T47D (cell line): Measurements from ENCODE around the gene SNRPA.

Source experiments
- DNase-seq, 2 experiments: peaks; one replicate each; pipeline versions ENCODE4 v3.0.0 to v3.0.0-alpha.2; 2011 to 2012; ENCODE audit warnings: low read depth in 1 of 2, low spot score in 1 of 2
- JUND ChIP-seq: IDR thresholded peaks from 2 replicates; pipeline ENCODE4 v1.6.1; 2012; ENCODE audit warnings: low read depth
- in situ Hi-C: cut with HindIII; loops from 2 replicates; pipeline ENCODE4 v1.10.0; 2016; ENCODE audit warnings: low sequenced_read_pairs, low pct_unique_long_range_greater_than_20kb

The SNRPA gene

DNA sequence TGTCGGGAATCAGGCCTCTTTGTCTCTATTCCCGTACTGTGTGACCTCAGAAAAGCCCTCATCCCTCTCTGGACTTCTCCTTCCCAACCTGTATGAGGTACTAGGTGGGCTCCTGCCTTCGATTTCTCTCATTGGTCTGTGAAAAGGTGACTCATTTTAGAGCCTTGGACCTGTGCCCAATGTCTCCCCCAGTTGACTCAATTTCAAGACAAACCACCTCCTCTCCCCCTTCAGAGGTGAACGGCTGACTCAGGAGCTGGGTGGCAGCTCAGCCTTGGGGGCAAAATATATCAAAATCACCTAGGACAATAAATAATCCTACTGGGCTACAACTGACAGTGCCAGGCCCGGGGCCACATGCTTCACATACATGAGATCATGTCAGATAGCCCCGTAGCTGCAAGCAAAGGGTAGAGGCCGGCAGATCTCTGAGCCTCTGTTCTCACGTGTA is 34.9 kb upstream of the SNRPA start:
- in situ Hi-C loops: no loop called here
- TF ChIP-seq JUND: no peak
- peak in 1 of 2 experiments; percentile 64 for DNase-seq

DNA sequence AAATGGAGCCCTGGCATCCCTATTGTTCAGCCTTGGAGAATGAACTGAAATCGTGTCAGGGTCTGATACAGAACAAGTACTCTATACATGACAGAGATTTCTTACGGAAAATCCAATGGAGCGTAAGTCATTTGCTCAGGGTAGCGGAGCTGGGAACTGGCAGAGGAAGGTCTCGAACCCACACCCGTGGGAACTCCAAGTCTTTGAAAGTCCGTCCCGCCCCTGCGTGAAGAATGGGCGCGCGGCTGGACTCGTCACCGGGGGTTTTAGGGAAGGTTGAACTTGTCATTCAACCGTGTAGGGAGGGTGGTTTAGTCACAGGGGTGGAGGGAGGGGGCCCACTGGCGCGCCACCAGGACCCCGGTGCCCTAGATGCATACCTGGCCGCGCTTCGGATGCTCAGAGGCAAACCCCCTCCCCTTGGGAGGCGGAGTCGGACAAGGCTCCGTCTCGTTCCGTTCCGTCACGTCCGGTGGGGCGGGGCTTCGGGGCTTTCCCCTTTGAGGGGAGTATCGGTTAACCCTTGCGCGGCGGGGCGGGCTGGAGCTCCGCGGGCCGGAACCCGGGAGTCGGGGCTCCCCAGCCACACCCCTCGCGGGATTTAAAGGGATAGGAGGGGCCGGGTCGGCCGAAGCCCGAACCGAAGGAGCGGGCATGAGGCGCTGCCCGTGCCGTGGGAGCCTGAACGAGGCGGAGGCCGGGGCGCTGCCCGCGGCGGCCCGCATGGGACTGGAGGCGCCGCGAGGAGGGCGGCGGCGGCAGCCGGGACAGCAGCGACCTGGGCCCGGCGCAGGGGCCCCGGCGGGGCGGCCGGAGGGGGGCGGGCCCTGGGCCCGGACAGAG is 34.3 kb upstream of the SNRPA start, which contains the start of the genes COQ8B and ITPKC:
TSS of gene COQ8B (minus strand) at position 405 of the 843 bp plus-strand sequence. CDS start 2,254 bp downstream, outside the sequence.
TSS of gene ITPKC (plus strand) at position 631 of the 843 bp plus-strand sequence. CDS start at position 655, 24 bp downstream.
- in situ Hi-C loops: no loop called here
- peak; percentile 79 to 97 for DNase-seq
- TF ChIP-seq JUND: no peak

DNA sequence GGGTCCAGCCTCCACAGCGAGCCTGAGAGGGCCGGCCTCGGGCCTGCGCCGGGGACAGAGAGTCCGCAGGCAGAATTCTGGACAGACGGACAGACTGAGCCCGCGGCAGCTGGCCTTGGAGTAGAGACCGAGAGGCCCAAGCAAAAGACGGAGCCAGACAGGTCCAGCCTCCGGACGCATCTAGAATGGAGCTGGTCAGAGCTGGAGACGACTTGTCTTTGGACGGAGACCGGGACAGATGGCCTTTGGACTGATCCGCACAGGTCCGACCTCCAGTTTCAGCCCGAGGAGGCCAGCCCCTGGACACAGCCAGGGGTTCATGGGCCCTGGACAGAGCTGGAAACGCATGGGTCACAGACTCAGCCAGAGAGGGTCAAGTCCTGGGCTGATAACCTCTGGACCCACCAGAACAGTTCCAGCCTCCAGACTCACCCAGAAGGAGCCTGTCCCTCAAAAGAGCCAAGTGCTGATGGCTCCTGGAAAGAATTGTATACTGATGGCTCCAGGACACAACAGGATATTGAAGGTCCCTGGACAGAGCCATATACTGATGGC is 33.6 kb upstream of the SNRPA start:
- in situ Hi-C loops: no loop called here
- DNase-seq: peak in 1 of 2 experiments; percentile 30
- no peak for TF ChIP-seq JUND

DNA sequence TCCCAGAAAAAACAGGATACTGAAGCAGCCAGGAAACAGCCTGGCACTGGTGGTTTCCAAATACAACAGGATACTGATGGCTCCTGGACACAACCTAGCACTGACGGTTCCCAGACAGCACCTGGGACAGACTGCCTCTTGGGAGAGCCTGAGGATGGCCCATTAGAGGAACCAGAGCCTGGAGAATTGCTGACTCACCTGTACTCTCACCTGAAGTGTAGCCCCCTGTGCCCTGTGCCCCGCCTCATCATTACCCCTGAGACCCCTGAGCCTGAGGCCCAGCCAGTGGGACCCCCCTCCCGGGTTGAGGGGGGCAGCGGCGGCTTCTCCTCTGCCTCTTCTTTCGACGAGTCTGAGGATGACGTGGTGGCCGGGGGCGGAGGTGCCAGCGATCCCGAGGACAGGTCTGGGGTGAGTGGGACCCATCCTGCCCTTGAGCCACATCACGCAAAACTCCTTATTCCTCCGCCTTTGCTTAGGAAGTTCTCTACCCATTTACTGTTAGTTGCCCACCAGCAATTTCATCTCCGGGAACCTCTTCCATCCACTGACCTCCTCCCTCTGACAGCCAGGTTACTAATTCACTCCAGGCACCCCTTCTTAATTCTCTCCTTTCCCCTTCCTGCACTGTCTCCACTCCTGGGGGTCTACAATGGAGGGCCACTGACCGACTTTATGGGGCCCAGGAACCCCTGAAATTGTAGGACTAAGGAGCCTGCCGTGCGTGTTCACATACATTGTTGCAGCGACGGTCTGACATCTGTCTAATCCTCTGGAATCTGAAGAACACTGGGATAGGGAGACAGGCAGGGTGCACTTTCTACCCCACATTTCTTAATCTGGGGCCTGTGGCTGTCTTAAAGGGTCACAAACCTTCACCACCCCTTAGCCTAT is 32.9 kb upstream of the SNRPA start:
- TF ChIP-seq JUND: no peak
- peak in 1 of 2 experiments; percentile 12 for DNase-seq
- in situ Hi-C loops: no loop called here

DNA sequence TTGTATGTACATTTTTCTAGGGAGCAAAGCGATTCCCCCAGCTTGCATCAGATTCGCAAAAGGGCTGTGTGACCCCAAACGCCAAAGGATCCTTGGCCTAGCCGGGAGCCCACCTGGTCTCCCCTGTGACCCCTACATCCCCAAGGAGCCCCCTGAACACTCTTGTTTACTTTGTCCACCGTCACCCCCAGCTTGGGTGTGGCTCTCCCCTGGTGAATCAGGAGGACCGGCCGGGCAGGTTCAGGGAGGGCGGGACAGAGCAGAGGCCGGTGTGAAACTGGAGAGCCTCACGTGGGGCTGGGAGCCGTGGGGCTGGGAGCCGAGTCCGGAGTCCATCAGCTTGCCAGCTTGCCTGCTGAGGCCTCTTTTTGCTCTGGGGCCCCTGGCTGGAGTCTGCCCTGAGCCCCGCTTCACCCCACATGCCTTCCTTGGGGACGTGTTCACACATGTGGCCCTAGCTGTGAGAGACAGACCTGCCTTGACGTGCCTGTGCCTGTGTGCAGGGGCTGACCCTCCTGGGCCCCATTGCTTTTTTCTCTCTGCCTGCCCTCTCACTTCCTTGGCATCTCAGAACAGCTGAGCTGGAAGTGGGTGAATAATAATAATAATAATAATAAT is 32.1 kb upstream of the SNRPA start:
- in situ Hi-C loops: no loop called here
- no peak for TF ChIP-seq JUND
- DNase-seq: peak; percentile 68 to 83

DNA sequence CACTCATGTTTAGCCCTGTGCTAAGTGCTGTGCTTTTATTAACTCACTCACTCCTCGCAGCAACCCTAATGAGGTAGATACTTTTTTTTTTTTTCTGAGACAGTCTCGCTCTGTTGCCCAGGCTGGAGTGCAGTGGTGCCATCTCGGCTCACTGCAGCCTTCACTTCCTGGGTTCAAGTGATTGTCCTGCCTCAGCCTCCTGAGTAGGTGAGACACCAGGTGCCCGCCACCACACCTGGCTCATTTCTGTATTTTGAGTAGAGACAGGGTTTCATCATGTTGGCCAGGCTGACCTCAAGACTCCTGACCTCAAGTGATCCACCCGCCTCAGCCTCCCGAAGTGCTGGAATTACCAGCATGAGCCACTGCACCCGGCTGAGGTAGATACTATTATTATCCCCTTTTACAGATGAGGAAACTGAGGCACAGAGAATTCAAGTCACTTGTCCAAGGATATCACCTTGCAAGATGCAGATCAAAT is 31.5 kb upstream of the SNRPA start:
- no peak for DNase-seq
- in situ Hi-C loops: no loop called here
- TF ChIP-seq JUND: no peak

DNA sequence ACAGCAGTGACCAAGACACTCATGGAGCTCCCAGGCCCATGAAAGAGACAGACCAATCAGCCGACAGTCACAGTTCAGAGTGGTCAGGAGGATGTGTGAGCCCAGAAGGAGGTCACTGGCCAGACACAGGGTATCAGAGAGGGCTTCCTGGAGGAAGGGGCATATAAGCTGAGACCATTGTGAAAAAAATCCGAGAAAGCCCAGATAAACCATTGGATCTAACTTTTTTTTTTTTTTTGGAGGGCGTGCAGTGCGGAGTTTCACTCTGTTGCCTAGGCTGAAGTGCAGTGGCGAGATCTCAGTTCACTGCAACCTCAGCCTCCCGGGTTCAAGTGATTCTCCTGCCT is 29.9 kb upstream of the SNRPA start:
- in situ Hi-C loops: no loop called here
- no peak for TF ChIP-seq JUND
- no peak for DNase-seq

DNA sequence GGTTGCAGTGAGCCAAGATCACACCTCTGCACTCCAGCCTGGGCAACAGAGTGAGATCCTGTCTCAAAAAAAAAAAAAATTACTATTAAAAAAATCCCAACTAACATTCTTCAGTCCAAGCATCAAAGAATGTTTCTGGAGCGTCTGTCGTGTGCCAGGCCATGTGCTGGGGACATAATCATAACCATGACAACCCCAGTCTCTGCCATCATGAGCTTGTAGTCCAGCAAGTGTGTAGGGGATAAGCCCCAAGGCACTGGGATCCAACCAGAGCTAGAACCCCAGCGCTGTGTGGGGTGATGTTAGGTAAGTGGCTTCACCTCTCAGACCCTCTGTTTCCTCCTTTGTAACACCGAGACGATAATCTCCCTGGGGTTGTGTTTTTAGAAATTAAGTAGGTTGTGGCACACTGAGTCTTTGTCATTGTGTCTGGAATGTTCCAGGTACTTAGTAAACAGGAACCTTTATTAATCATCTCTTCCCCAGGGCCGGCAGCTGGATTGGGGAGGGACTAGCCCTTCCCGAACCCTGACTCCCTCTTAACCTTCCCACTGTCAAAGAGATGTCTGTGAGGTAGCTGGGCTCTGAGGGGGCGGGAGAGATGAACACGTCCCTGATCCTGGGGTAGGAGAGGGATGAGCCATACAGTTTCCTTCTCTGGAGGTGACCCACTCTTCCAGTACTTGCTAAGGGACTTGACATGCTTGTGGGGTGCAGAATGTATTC is 28.9 kb upstream of the SNRPA start:
- in situ Hi-C loops: no loop called here
- no peak for TF ChIP-seq JUND
- DNase-seq: no peak

DNA sequence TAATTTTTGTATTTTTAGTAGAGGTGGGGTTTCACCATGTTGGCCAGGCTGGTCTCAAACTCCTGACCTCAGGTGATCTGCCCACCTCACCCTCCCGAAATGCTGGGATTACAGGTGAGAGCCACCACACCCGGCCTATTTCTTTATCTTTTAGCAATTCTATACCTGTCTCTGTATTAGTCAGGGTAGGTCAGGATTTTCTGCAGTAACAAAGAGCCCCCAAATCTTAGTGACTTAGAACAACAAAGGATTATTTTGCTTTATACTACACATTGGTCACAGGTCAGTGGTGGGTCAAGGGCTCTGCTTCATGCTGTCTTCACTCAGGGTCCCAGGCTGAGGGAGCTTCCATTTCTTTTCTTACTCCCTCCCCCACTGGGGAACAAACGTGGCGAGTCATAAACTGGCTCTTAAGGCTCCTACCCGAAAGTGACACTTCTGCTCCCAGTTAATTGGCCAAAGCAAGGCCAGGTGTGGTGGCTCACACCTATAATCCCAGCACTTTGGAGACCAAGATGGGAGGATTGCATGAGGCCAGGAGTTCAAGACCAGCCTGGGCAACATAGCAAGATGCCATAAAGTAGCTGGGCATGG is 27.2 kb upstream of the SNRPA start:
- TF ChIP-seq JUND: no peak
- in situ Hi-C loops: no loop called here
- DNase-seq: no peak

DNA sequence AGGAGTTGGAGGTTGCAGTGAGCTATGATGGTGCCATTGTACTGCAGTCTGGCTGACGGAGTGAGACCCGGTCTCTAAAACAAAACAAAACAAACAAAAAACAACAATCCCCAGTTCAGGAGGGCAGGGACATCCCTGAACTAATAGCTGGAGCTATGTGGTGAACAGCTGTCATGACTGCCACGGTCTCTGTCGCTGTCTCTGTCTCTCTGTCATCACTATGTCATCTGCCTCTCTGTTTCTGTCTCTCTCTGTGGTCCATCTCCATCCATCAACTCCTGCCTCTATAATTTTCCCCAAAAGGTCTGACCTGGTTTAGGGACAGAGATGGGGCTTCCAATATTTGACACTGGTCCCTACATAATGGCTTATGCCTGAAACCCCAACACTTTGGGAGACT is 26.7 kb upstream of the SNRPA start:
- no peak for DNase-seq
- no peak for TF ChIP-seq JUND
- in situ Hi-C loops: no loop called here

DNA sequence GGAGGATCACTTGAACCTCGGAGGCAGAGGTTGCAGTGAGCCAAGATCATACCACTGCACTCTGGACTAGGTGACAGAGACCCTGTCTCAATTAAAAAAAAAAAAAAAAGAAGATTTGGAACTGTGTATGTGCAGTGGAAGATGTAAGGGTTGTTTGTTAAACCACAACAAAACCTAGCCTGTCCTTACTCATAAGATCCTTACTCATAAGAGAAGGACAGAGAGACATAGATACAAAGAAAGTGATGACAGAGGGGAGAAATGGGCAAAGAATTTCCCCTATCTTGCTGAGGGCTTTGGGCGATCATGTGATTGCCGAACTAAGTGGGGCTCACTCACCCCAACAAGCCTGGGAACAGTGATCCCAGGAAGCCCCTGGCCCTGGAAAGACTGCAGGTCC is 26.1 kb upstream of the SNRPA start:
- in situ Hi-C loops: no loop called here
- DNase-seq: no peak
- no peak for TF ChIP-seq JUND
